Caco-2 (cell line): ENCODE results near the gene CCDC70. TPM values are rescaled to one million over a fixed set of nuclear protein-coding genes. Genes with fewer than 3 reads are reported as not detected.

Experiments used
- BruUV-seq: library from RNA; stranded (reverse); fragments of 400-500 nt; replicated peaks from 2 replicates; lab custom pipeline; 2021; lab: Mats Ljungman, UMichigan
- CTCF ChIA-PET: fragments of 300-600 bp; sonication (Branson Sonifier 250); formaldehyde crosslinking; loops from one replicate; lab custom pipeline; 2022; ENCODE audit warnings: antibody characterized with exemption; lab: Charles Lee
- POLR2A ChIA-PET: fragments of 300-600 bp; sonication (Branson Sonifier 250); formaldehyde crosslinking; loops from one replicate; lab custom pipeline; 2022; ENCODE audit warnings: antibody characterized with exemption; lab: Charles Lee
- DNase-seq, 2 experiments: peaks; one replicate each; pipeline versions ENCODE4 v3.0.0 to v3.0.0-alpha.2; 2020 to 2022
- H3K27me3 ChIP-seq: replicated peaks from 2 replicates; pipeline ENCODE4 v1.6.0; 2011; ENCODE audit warnings: low read length; ENCODE audit not compliant: control insufficient read depth, insufficient read depth
- H3K36me3 ChIP-seq: 2 replicates; pipeline ENCODE4 v1.5.1; 2011; ENCODE audit warnings: low read length; ENCODE audit not compliant: control insufficient read depth, insufficient read depth
- H3K4me1 ChIP-seq: fragments of 250-450 bp; sonication (Bioruptor Pico); 2 replicates; pipeline ENCODE4 v1.5.1; 2020; ENCODE audit warnings: mild to moderate bottlenecking
- H3K4me3 ChIP-seq: 2 replicates; pipeline ENCODE4 v1.5.1; 2011; ENCODE audit warnings: low read depth, mild to moderate bottlenecking, control low read depth, low read length
- H3K9me3 ChIP-seq: fragments of 250-450 bp; sonication (Bioruptor Pico); 2 replicates; pipeline ENCODE4 v1.5.1; 2020; ENCODE audit warnings: mild to moderate bottlenecking, moderate library complexity
- H3K27ac Mint-ChIP-seq: one replicate; pipeline ENCODE4 v1.8.0; 2022; ENCODE audit warnings: mixed read lengths; ENCODE audit not compliant: unreplicated experiment
- H3K27me3 Mint-ChIP-seq: one replicate; pipeline ENCODE4 v1.8.0; 2022; ENCODE audit warnings: mixed read lengths; ENCODE audit not compliant: insufficient read depth, unreplicated experiment
- H3K36me3 Mint-ChIP-seq: one replicate; pipeline ENCODE4 v1.8.0; 2022; ENCODE audit warnings: mild to moderate bottlenecking, mixed read lengths; ENCODE audit not compliant: insufficient read depth, unreplicated experiment
- H3K4me1 Mint-ChIP-seq: one replicate; pipeline ENCODE4 v1.8.0; 2022; ENCODE audit warnings: low read depth, mixed read lengths; ENCODE audit not compliant: unreplicated experiment
- H3K4me3 Mint-ChIP-seq: one replicate; pipeline ENCODE4 v1.8.0; 2022; ENCODE audit warnings: mild to moderate bottlenecking, moderate library complexity, mixed read lengths; ENCODE audit not compliant: unreplicated experiment
- H3K9me3 Mint-ChIP-seq: one replicate; pipeline ENCODE4 v1.8.0; 2022; ENCODE audit warnings: mixed read lengths; ENCODE audit not compliant: unreplicated experiment
- CTCF ChIP-seq, 2 experiments: fragments of 200-600 bp in 1 of 2; IDR thresholded peaks; 1 replicate in 1 of 2; 2 replicates in 1 of 2; pipeline versions ENCODE4 v1.5.1 to v1.8.0; 2011 to 2022; ENCODE audit warnings: antibody characterized with exemption in 1 of 2, control low read depth in 1 of 2, inconsistent platforms in 1 of 2, low read depth in 1 of 2, low read length in 1 of 2, mild to moderate bottlenecking in 1 of 2, moderate library complexity in 1 of 2; ENCODE audit not compliant: insufficient read depth in 1 of 2, severe bottlenecking in 1 of 2, unreplicated experiment in 1 of 2
- intact Hi-C: fragments of 100-400 bp; cut with micrococcal nuclease; formaldehyde crosslinking; loops from one replicate; pipeline ENCODE4 v1.10.0; 2022; ENCODE audit not compliant: unreplicated experiment
- total RNA-seq: library from RNA; stranded (reverse); gene quantifications from 2 replicates; pipeline ENCODE4 v1.2.3, GENCODE V29; 2022

CCDC70 gene
- total RNA-seq, 1 experiment from 2014 or later: not detected

DNA sequence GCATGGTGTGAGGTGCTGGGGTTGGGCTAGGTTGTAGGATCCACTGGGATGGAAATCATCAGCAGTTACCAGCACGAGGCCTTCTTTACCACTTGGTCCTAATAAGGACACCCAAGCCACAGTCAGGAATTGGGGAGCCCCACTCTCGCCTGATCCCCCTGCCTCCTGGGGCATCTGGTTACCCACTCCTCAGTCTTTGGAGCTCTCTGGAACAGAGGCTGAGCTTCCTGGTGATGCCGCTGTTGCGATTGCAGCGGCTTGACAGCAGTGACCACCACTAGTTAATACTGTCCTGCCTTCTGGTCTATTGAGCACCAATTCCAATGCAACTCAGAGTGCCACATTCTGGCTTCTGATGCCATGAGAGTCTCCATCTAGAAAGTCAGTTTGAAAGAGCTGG is 30.2 kb upstream of the CCDC70 start:
- Mint-ChIP-seq H3K9me3 (no peaks in the 10 kb centered on the region), H3K36me3 (no peaks in the 10 kb centered on the region), H3K27ac (no peak overlapping the region), H3K4me1 (no peaks in the 10 kb centered on the region), H3K27me3 (peaks cover 8% of the 10 kb centered on the region), H3K4me3 (no peak overlapping the region)
- intact Hi-C loops: no loop called here
- no TSS peak for BruUV-seq
- H3K9me3 ChIP-seq: no peaks in the 10 kb centered on the region
- DNase-seq: no peak
- POLR2A ChIA-PET: interaction anchor here (0.8 kb wide), 1 partner anchor 12 kb away, joined by 3 read pairs; no protein-coding TSS in a partner anchor
- no peak overlapping the region for H3K4me3 ChIP-seq
- no peak for TF ChIP-seq CTCF (IDR thresholded peaks at IDR 0.05; ENCODE audit: insufficient read depth in 1 of 2, low read depth in 1 of 2, low read length in 1 of 2, severe bottlenecking in 1 of 2, unreplicated experiment in 1 of 2)
- H3K4me1 ChIP-seq: no peaks in the 10 kb centered on the region
- H3K36me3 ChIP-seq: no peaks in the 10 kb centered on the region
- H3K27me3 ChIP-seq: no peaks in the 10 kb centered on the region
- CTCF ChIA-PET: no interaction called here

DNA sequence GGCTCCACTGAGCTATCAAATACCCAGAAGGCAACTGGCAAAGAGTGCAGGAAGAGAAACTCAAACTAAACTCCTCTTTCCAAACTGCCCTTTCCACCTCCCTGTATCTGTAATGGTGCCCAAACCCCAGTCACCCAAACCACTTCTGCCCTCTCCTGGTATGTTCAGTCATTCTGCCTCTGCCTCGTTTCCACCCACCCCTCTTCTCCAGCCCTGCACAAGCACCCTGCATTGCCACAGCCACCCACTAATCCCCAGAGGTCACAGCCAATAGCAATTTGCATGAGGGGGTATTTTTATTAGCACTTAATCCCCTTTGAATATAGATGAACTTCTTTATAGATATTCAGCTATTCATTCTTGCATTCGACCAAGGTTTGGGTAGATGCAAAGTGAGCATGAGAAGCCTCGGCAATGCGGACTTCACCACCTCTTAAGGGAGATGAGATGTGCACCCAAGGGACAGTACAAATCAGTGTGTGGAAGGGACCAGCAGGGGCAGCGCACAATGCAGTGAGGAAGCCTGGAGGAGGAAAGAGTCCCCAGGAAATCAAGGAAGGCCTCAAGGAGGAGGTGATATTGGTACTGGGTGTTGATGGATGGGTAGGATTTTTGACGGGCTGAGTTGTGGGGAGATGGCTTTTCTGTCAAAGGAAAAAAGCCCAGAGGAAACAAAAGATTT is 29.2 kb upstream of the CCDC70 start:
- H3K27me3 Mint-ChIP-seq: peaks cover 8% of the 10 kb centered on the region
- TF ChIP-seq CTCF (IDR thresholded peaks at IDR 0.05; ENCODE audit: insufficient read depth in 1 of 2, low read depth in 1 of 2, low read length in 1 of 2, severe bottlenecking in 1 of 2, unreplicated experiment in 1 of 2): peak in 1 of 2 experiments; percentile 22
- no TSS peak for BruUV-seq
- Histone ChIP-seq H3K36me3 (no peaks in the 10 kb centered on the region), H3K4me1 (no peaks in the 10 kb centered on the region), H3K9me3 (no peaks in the 10 kb centered on the region), H3K4me3 (no peak overlapping the region), H3K27me3 (no peaks in the 10 kb centered on the region)
- POLR2A ChIA-PET: interaction anchor here (0.6 kb wide), 1 partner anchor 389 kb away, joined by 5 read pairs; no protein-coding TSS in a partner anchor
- H3K27ac Mint-ChIP-seq: no peak overlapping the region
- no peak overlapping the region for H3K4me3 Mint-ChIP-seq
- H3K36me3 Mint-ChIP-seq: no peaks in the 10 kb centered on the region
- intact Hi-C loops: loop anchor here (2.0 kb wide), 1 partner anchor 18 kb away; no protein-coding TSS in a partner anchor
- CTCF ChIA-PET: no interaction called here
- DNase-seq: no peak
- no peaks in the 10 kb centered on the region for H3K4me1 Mint-ChIP-seq
- H3K9me3 Mint-ChIP-seq: no peaks in the 10 kb centered on the region

DNA sequence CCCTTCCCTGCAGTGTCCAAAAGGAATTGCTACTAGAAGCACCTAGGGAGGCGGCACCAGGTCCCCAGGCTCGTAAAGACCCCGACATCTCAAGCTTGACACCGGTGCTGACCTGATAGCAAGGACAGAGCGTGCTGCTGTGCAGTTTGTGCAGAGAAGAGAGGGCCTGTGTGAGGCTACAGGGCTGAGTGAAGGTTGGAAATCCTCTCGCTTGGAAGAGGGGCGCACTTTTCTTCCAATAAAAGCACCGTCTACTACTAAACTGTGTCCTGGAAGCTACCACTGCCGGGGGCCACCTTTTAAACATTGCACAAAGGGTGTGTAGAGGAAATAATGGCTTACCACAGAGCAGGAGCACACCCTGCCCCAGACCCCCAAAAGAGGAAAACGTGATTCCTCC is 27.8 kb upstream of the CCDC70 start:
- Histone ChIP-seq H3K4me1 (no peaks in the 10 kb centered on the region), H3K27me3 (no peaks in the 10 kb centered on the region), H3K36me3 (no peaks in the 10 kb centered on the region), H3K4me3 (no peak overlapping the region), H3K9me3 (no peaks in the 10 kb centered on the region)
- no peak for DNase-seq
- CTCF ChIA-PET: no interaction called here
- BruUV-seq: no TSS peak
- intact Hi-C loops: loop anchor here (2.0 kb wide), 1 partner anchor 19 kb away; no protein-coding TSS in a partner anchor
- Mint-ChIP-seq H3K9me3 (no peaks in the 10 kb centered on the region), H3K4me3 (no peak overlapping the region), H3K27ac (no peak overlapping the region), H3K36me3 (no peaks in the 10 kb centered on the region), H3K27me3 (peaks cover 4% of the 10 kb centered on the region), H3K4me1 (no peaks in the 10 kb centered on the region)
- POLR2A ChIA-PET: no interaction called here
- no peak for TF ChIP-seq CTCF (IDR thresholded peaks at IDR 0.05; ENCODE audit: insufficient read depth in 1 of 2, low read depth in 1 of 2, low read length in 1 of 2, severe bottlenecking in 1 of 2, unreplicated experiment in 1 of 2)
